Measurements from ENCODE around the gene TPST2.

Gene TPST2

GRCh38 chr22:26576026-26576680, 13.8 kb downstream of the TPST2 start:
- H3K14ac ChIP-seq (ENCODE audit: low read length) = no peak overlapping the region
- no peak overlapping the region for H2BK12ac ChIP-seq (ENCODE audit: low read length)
- no peak overlapping the region for H3K27ac ChIP-seq (ENCODE audit: low read depth, low read length)
- H3K4me1 ChIP-seq (ENCODE audit: control insufficient read depth in 1 of 2, insufficient read depth in 2 of 2, low read length in 2 of 2) = peaks cover 0 to 2% of the 10 kb centered on the region in 2 experiments
- H2AK5ac ChIP-seq (ENCODE audit: low read length) = no peak overlapping the region
- peak; percentile 42 to 66 for DNase-seq
- no peak overlapping the region for H3K18ac ChIP-seq (ENCODE audit: low read length)
- H2BK5ac ChIP-seq (ENCODE audit: low read depth, low read length, poor library complexity) = no peak overlapping the region
- H3K23ac ChIP-seq (ENCODE audit: low read length) = no peak overlapping the region
- H2BK120ac ChIP-seq (ENCODE audit: insufficient read depth, low read length, poor library complexity) = no peak overlapping the region
- H3K4ac ChIP-seq (ENCODE audit: low read depth, low read length) = no peak overlapping the region
- no peak overlapping the region for H3K4me3 ChIP-seq (ENCODE audit: low read depth, low read length)
- peaks cover 0 to 4% of the 10 kb centered on the region in 2 experiments for H3K36me3 ChIP-seq (ENCODE audit: control insufficient read depth in 1 of 2, insufficient read depth in 2 of 2, low read length in 2 of 2)
- H3K79me1 ChIP-seq (ENCODE audit: low read length) = no peaks in the 10 kb centered on the region
- no peak overlapping the region for H4K91ac ChIP-seq (ENCODE audit: low read depth, low read length)
- H3K27me3 ChIP-seq (ENCODE audit: insufficient read depth, low read length) = no peaks in the 10 kb centered on the region
- H2AFZ ChIP-seq (ENCODE audit: insufficient read depth, low read length, poor library complexity) = no peak overlapping the region
- H3K4me2 ChIP-seq (ENCODE audit: low read length) = no peak overlapping the region
- H3K9ac ChIP-seq (ENCODE audit: low read length) = no peak overlapping the region
- H3K79me2 ChIP-seq (ENCODE audit: control insufficient read depth, insufficient read depth, low read length, poor library complexity) = no peaks in the 10 kb centered on the region
- H4K12ac ChIP-seq (ENCODE audit: low read depth, low read length) = no peak overlapping the region
- no CpG with 5 or more reads among the region's 8 CpGs for WGBS (ENCODE audit: extremely low coverage, insufficient coverage, insufficient read length)
- no peak overlapping the region for H4K8ac ChIP-seq (ENCODE audit: low read depth, low read length)
- H3K9me3 ChIP-seq (ENCODE audit: insufficient read depth, low read depth, low read length) = no peaks in the 10 kb centered on the region

GRCh38 chr22:26574001-26574723, 15.8 kb downstream of the TPST2 start:
- H2BK12ac ChIP-seq (ENCODE audit: low read length) = no peak overlapping the region
- no peak overlapping the region for H3K9ac ChIP-seq (ENCODE audit: low read length)
- H3K4me3 ChIP-seq (ENCODE audit: low read depth, low read length) = no peak overlapping the region
- H4K8ac ChIP-seq (ENCODE audit: low read depth, low read length) = no peak overlapping the region
- H3K79me2 ChIP-seq (ENCODE audit: control insufficient read depth, insufficient read depth, low read length, poor library complexity) = no peaks in the 10 kb centered on the region
- H3K23ac ChIP-seq (ENCODE audit: low read length) = no peak overlapping the region
- H3K36me3 ChIP-seq (ENCODE audit: control insufficient read depth in 1 of 2, insufficient read depth in 2 of 2, low read length in 2 of 2) = peaks cover 0 to 3% of the 10 kb centered on the region in 2 experiments
- H3K4me2 ChIP-seq (ENCODE audit: low read length) = no peak overlapping the region
- no CpG with 5 or more reads among the region's 7 CpGs for WGBS (ENCODE audit: extremely low coverage, insufficient coverage, insufficient read length)
- no peak overlapping the region for H3K14ac ChIP-seq (ENCODE audit: low read length)
- H3K9me3 ChIP-seq (ENCODE audit: insufficient read depth, low read depth, low read length) = no peaks in the 10 kb centered on the region
- H4K91ac ChIP-seq (ENCODE audit: low read depth, low read length) = no peak overlapping the region
- peak in 1 of 2 donors; percentile 61 for DNase-seq
- H3K79me1 ChIP-seq (ENCODE audit: low read length) = peaks cover 4% of the 10 kb centered on the region
- H2AFZ ChIP-seq (ENCODE audit: insufficient read depth, low read length, poor library complexity) = no peak overlapping the region
- H2AK5ac ChIP-seq (ENCODE audit: low read length) = no peak overlapping the region
- H3K4ac ChIP-seq (ENCODE audit: low read depth, low read length) = no peak overlapping the region
- H3K27ac ChIP-seq (ENCODE audit: low read depth, low read length) = no peak overlapping the region
- no peak overlapping the region for H2BK5ac ChIP-seq (ENCODE audit: low read depth, low read length, poor library complexity)
- peaks cover 0 to 2% of the 10 kb centered on the region in 2 experiments for H3K4me1 ChIP-seq (ENCODE audit: control insufficient read depth in 1 of 2, insufficient read depth in 2 of 2, low read length in 2 of 2)
- H4K12ac ChIP-seq (ENCODE audit: low read depth, low read length) = no peak overlapping the region
- H3K27me3 ChIP-seq (ENCODE audit: insufficient read depth, low read length) = no peaks in the 10 kb centered on the region
- H3K18ac ChIP-seq (ENCODE audit: low read length) = no peak overlapping the region
- H2BK120ac ChIP-seq (ENCODE audit: insufficient read depth, low read length, poor library complexity) = no peak overlapping the region

GRCh38 chr22:26573026-26573662, 16.8 kb downstream of the TPST2 start:
- Histone ChIP-seq H3K27me3 (ENCODE audit: insufficient read depth, low read length) (no peaks in the 10 kb centered on the region), H3K36me3 (ENCODE audit: control insufficient read depth in 1 of 2, insufficient read depth in 2 of 2, low read length in 2 of 2) (peaks cover 0 to 1% of the 10 kb centered on the region in 2 experiments), H3K18ac (ENCODE audit: low read length) (no peak overlapping the region), H4K12ac (ENCODE audit: low read depth, low read length) (no peak overlapping the region), H4K8ac (ENCODE audit: low read depth, low read length) (no peak overlapping the region), H2AFZ (ENCODE audit: insufficient read depth, low read length, poor library complexity) (no peak overlapping the region), H3K4me2 (ENCODE audit: low read length) (no peak overlapping the region), H3K27ac (ENCODE audit: low read depth, low read length) (no peak overlapping the region), H2BK12ac (ENCODE audit: low read length) (no peak overlapping the region), H2AK5ac (ENCODE audit: low read length) (no peak overlapping the region), H3K79me1 (ENCODE audit: low read length) (peaks cover 12% of the 10 kb centered on the region), H2BK120ac (ENCODE audit: insufficient read depth, low read length, poor library complexity) (no peak overlapping the region), H3K4me3 (ENCODE audit: low read depth, low read length) (no peak overlapping the region), H2BK5ac (ENCODE audit: low read depth, low read length, poor library complexity) (no peak overlapping the region), H3K4ac (ENCODE audit: low read depth, low read length) (no peak overlapping the region), H3K23ac (ENCODE audit: low read length) (no peak overlapping the region), H3K79me2 (ENCODE audit: control insufficient read depth, insufficient read depth, low read length, poor library complexity) (no peaks in the 10 kb centered on the region), H3K14ac (ENCODE audit: low read length) (no peak overlapping the region), H4K91ac (ENCODE audit: low read depth, low read length) (no peak overlapping the region), H3K4me1 (ENCODE audit: control insufficient read depth in 1 of 2, insufficient read depth in 2 of 2, low read length in 2 of 2) (peaks cover 2 to 4% of the 10 kb centered on the region in 2 experiments), H3K9ac (ENCODE audit: low read length) (no peak overlapping the region), H3K9me3 (ENCODE audit: insufficient read depth, low read depth, low read length) (no peaks in the 10 kb centered on the region)
- peak in 1 of 2 donors; percentile 12 for DNase-seq
- WGBS (ENCODE audit: extremely low coverage, insufficient coverage, insufficient read length) = no CpG with 5 or more reads among the region's 10 CpGs

- Histone ChIP-seq H2AK5ac (ENCODE audit: low read length) (no peak overlapping the region), H3K79me2 (ENCODE audit: control insufficient read depth, insufficient read depth, low read length, poor library complexity) (no peaks in the 10 kb centered on the region), H4K91ac (ENCODE audit: low read depth, low read length) (no peak overlapping the region), H3K27me3 (ENCODE audit: insufficient read depth, low read length) (no peaks in the 10 kb centered on the region), H3K4me1 (ENCODE audit: control insufficient read depth in 1 of 2, insufficient read depth in 2 of 2, low read length in 2 of 2) (peaks cover 8 to 12% of the 10 kb centered on the region in 2 experiments), H3K4ac (ENCODE audit: low read depth, low read length) (no peak overlapping the region), H2BK5ac (ENCODE audit: low read depth, low read length, poor library complexity) (no peak overlapping the region), H3K36me3 (ENCODE audit: control insufficient read depth in 1 of 2, insufficient read depth in 2 of 2, low read length in 2 of 2) (no peaks in the 10 kb centered on the region), H3K18ac (ENCODE audit: low read length) (peak overlapping the region; percentile 7), H3K4me2 (ENCODE audit: low read length) (no peak overlapping the region), H2BK12ac (ENCODE audit: low read length) (no peak overlapping the region), H3K9ac (ENCODE audit: low read length) (no peak overlapping the region), H3K23ac (ENCODE audit: low read length) (no peak overlapping the region), H3K9me3 (ENCODE audit: insufficient read depth, low read depth, low read length) (no peaks in the 10 kb centered on the region), H4K8ac (ENCODE audit: low read depth, low read length) (no peak overlapping the region), H3K27ac (ENCODE audit: low read depth, low read length) (no peak overlapping the region), H3K14ac (ENCODE audit: low read length) (no peak overlapping the region), H3K4me3 (ENCODE audit: low read depth, low read length) (no peak overlapping the region), H4K12ac (ENCODE audit: low read depth, low read length) (no peak overlapping the region), H2AFZ (ENCODE audit: insufficient read depth, low read length, poor library complexity) (no peak overlapping the region), H2BK120ac (ENCODE audit: insufficient read depth, low read length, poor library complexity) (no peak overlapping the region), H3K79me1 (ENCODE audit: low read length) (peaks cover 22% of the 10 kb centered on the region)
- no CpG with 5 or more reads among the region's 13 CpGs for WGBS (ENCODE audit: extremely low coverage, insufficient coverage, insufficient read length)
- no peak for DNase-seq
Observed at GRCh38 chr22:26570864-26571525, 18.9 kb downstream of the TPST2 start.

All from trophoblast cell (in vitro differentiated cells and primary cell).